Measurements from ENCODE around the gene KCTD17. TPM values are rescaled to one million over a fixed set of nuclear protein-coding genes. Genes with fewer than 3 reads are reported as not detected.

Gene KCTD17
- total and polyA plus RNA-seq, 2 of the 13 experiments (the other 11 are each of a cell fraction or from before 2014, with no cell fraction given) = 5.3 to 11.7 TPM

DNA sequence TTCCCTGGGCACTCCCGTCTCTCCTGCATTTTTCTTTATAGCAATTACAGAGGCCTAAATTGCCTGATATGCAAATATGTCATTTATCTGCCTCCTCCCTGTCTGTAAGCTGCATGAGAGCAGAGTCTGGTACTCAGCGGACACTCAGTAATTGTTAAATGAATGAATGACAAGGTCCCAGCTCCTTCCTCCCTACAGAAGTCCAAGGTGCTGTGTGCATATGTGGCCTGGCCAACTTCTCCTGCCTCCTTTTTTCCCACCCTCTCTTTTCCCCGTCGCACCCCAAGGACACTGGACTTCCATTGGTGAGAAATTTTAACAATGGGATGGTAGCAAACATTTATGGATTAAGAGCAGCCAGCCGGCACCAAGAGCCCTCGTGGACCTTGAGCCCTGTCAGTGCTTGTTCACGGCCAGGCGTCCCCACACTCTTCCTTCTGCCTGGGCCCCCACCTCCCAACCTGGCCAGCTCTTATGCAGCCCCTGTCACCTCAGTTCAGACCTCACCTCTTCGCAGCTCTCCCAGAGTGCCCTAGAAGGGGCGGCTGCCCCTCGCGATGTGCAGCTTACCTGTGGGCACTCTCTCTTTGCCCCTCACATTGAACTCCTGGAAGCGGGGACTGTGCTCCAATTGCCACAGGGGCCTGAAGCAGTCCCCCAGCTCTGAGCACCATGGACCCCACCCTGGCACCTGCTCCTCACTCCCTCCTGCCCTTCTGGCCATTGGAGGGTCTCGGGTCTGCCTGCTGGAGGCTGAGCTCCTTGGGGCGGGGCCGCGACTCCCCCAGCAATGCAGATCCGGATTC lies 56.5 kb downstream of the KCTD17 start (continued):
- TF ChIP-seq, protein P1, sequence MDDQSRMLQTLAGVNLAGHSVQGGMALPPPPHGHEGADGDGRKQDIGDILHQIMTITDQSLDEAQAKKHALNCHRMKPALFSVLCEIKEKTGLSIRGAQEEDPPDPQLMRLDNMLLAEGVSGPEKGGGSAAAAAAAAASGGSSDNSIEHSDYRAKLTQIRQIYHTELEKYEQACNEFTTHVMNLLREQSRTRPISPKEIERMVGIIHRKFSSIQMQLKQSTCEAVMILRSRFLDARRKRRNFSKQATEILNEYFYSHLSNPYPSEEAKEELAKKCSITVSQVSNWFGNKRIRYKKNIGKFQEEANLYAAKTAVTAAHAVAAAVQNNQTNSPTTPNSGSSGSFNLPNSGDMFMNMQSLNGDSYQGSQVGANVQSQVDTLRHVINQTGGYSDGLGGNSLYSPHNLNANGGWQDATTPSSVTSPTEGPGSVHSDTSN (CRISPR knock-in tag; IDR thresholded peaks at IDR 0.05; ENCODE audit: borderline replicate concordance) = no peak
- peak; percentile 69; the same call in 1 of the 2 replicates for TF ChIP-seq ZNF3 (CRISPR knock-in tag; IDR thresholded peaks at IDR 0.05)
- TF ChIP-seq, protein P2, sequence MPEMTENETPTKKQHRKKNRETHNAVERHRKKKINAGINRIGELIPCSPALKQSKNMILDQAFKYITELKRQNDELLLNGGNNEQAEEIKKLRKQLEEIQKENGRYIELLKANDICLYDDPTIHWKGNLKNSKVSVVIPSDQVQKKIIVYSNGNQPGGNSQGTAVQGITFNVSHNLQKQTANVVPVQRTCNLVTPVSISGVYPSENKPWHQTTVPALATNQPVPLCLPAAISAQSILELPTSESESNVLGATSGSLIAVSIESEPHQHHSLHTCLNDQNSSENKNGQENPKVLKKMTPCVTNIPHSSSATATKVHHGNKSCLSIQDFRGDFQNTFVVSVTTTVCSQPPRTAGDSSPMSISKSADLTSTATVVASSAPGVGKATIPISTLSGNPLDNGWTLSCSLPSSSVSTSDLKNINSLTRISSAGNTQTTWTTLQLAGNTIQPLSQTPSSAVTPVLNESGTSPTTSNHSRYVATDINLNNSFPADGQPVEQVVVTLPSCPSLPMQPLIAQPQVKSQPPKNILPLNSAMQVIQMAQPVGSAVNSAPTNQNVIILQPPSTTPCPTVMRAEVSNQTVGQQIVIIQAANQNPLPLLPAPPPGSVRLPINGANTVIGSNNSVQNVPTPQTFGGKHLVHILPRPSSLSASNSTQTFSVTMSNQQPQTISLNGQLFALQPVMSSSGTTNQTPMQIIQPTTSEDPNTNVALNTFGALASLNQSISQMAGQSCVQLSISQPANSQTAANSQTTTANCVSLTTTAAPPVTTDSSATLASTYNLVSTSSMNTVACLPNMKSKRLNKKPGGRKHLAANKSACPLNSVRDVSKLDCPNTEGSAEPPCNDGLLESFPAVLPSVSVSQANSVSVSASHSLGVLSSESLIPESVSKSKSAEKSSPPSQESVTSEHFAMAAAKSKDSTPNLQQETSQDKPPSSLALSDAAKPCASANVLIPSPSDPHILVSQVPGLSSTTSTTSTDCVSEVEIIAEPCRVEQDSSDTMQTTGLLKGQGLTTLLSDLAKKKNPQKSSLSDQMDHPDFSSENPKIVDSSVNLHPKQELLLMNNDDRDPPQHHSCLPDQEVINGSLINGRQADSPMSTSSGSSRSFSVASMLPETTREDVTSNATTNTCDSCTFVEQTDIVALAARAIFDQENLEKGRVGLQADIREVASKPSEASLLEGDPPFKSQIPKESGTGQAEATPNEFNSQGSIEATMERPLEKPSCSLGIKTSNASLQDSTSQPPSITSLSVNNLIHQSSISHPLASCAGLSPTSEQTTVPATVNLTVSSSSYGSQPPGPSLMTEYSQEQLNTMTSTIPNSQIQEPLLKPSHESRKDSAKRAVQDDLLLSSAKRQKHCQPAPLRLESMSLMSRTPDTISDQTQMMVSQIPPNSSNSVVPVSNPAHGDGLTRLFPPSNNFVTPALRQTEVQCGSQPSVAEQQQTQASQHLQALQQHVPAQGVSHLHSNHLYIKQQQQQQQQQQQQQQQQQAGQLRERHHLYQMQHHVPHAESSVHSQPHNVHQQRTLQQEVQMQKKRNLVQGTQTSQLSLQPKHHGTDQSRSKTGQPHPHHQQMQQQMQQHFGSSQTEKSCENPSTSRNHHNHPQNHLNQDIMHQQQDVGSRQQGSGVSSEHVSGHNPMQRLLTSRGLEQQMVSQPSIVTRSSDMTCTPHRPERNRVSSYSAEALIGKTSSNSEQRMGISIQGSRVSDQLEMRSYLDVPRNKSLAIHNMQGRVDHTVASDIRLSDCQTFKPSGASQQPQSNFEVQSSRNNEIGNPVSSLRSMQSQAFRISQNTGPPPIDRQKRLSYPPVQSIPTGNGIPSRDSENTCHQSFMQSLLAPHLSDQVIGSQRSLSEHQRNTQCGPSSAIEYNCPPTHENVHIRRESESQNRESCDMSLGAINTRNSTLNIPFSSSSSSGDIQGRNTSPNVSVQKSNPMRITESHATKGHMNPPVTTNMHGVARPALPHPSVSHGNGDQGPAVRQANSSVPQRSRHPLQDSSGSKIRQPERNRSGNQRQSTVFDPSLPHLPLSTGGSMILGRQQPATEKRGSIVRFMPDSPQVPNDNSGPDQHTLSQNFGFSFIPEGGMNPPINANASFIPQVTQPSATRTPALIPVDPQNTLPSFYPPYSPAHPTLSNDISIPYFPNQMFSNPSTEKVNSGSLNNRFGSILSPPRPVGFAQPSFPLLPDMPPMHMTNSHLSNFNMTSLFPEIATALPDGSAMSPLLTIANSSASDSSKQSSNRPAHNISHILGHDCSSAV (CRISPR knock-in tag; IDR thresholded peaks at IDR 0.05; ENCODE audit: borderline replicate concordance) = no peak
- peak; percentile 71 for TF ChIP-seq SALL1 (CRISPR knock-in tag; IDR thresholded peaks at IDR 0.05)
- no peak for TF ChIP-seq FOXP1 (IDR thresholded peaks at IDR 0.05)
- 0 out of 2 replicates have a peak, but pooled peaks have one; percentile 11 for TF ChIP-seq FOXP1 (CRISPR knock-in tag; IDR thresholded peaks at IDR 0.05)
- 0 out of 2 replicates have a peak, but pooled peaks have one; percentile 30 for TF ChIP-seq HNRNPL (IDR thresholded peaks at IDR 0.05; ENCODE audit: low read depth, low read length)
- TF ChIP-seq ZFP36 (IDR thresholded peaks at IDR 0.05; ENCODE audit: borderline replicate concordance, low read depth, low read length, partially characterized antibody) = no peak
- no peak for TF ChIP-seq KDM2A (CRISPR knock-in tag; IDR thresholded peaks at IDR 0.05; ENCODE audit: borderline replicate concordance, low read depth)
- TF ChIP-seq, protein P3, sequence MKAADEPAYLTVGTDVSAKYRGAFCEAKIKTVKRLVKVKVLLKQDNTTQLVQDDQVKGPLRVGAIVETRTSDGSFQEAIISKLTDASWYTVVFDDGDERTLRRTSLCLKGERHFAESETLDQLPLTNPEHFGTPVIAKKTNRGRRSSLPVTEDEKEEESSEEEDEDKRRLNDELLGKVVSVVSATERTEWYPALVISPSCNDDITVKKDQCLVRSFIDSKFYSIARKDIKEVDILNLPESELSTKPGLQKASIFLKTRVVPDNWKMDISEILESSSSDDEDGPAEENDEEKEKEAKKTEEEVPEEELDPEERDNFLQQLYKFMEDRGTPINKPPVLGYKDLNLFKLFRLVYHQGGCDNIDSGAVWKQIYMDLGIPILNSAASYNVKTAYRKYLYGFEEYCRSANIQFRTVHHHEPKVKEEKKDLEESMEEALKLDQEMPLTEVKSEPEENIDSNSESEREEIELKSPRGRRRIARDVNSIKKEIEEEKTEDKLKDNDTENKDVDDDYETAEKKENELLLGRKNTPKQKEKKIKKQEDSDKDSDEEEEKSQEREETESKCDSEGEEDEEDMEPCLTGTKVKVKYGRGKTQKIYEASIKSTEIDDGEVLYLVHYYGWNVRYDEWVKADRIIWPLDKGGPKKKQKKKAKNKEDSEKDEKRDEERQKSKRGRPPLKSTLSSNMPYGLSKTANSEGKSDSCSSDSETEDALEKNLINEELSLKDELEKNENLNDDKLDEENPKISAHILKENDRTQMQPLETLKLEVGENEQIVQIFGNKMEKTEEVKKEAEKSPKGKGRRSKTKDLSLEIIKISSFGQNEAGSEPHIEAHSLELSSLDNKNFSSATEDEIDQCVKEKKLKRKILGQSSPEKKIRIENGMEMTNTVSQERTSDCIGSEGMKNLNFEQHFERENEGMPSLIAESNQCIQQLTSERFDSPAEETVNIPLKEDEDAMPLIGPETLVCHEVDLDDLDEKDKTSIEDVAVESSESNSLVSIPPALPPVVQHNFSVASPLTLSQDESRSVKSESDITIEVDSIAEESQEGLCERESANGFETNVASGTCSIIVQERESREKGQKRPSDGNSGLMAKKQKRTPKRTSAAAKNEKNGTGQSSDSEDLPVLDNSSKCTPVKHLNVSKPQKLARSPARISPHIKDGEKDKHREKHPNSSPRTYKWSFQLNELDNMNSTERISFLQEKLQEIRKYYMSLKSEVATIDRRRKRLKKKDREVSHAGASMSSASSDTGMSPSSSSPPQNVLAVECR (CRISPR knock-in tag; IDR thresholded peaks at IDR 0.05; ENCODE audit: borderline replicate concordance) = peak; percentile 24; the same call in 1 of the 2 replicates
- TF ChIP-seq LCORL (IDR thresholded peaks at IDR 0.05) = no peak
- peak; percentile 45; the same call in 1 of the 2 replicates for TF ChIP-seq LCORL (CRISPR knock-in tag; IDR thresholded peaks at IDR 0.05)
- TF ChIP-seq U2AF1 (optimal IDR thresholded peaks at IDR 0.05; ENCODE audit: low read depth, low read length) = no peak
- TF ChIP-seq, protein P4, sequence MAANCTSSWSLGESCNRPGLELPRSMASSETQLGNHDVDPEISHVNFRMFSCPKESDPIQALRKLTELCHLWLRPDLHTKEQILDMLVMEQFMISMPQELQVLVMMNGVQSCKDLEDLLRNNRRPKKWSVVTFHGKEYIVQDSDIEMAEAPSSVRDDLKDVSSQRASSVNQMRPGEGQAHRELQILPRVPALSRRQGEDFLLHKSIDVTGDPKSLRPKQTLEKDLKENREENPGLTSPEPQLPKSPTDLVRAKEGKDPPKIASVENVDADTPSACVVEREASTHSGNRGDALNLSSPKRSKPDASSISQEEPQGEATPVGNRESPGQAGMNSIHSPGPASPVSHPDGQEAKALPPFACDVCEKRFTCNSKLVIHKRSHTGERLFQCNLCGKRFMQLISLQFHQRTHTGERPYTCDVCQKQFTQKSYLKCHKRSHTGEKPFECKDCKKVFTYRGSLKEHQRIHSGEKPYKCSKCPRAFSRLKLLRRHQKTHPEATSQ (CRISPR knock-in tag; IDR thresholded peaks at IDR 0.05; ENCODE audit: borderline replicate concordance) = no peak
